ENCODE data around the gene CNNM2.
A peak's percentile ranks its signal among the peaks of the same experiment; 100 is the strongest.

CNNM2 gene

GRCh38 chr10:102917962-102918816, at the start of gene CNNM2:
TSS of gene CNNM2 (plus strand) at chr10:102918294. CDS start at chr10:102918481, 187 bp downstream.
- DNase-seq, result peak; percentile 100

DNA sequence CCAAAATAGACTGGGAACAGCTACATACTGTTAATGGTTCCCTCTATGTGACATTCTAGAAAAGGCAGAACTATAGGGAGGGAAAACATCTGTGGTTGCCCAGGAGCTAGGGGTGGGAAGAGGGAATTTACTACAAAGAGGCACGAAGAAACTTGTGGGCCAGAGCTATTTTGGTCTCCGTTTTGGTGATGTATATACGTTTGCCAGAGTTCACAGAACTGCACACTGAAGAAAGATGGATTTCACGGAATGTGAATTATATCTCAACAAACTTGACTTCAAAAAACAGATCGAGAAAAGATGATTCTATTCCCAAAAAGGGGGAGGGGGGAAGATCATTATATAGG, 49.2 kb upstream of the CNNM2 start:
- no peak for DNase-seq

- DNase-seq, result no peak
Measured at GRCh38 chr10:102869258-102870198, 48.6 kb upstream of the CNNM2 start, which contains the start of gene AS3MT. TSS of gene AS3MT (plus strand) at chr10:102869470. CDS start at chr10:102869593, 123 bp downstream.

DNA sequence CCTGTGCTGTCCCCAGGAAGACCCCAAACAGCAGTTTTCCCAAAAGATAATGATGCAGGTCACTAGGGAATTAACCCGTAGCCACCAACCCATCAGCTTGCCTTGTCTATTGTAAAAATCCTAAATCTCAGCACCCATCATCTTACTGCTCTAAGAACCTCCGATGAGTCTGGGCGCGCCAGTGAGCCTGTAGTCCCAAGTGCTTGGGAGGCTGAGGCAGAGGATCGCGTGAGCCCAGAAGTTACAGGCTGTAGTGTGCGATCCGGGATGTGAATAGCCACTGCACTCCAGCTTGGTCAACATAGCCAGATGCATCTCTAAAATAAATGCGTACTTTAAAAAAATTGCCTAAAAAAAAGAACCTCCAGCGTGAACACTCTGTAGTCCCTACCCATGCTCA, 47.9 kb upstream of the CNNM2 start:
- no peak for DNase-seq

GRCh38 chr10:102872163-102872562, 45.9 kb upstream of the CNNM2 start:
- DNase-seq, result no peak

DNA sequence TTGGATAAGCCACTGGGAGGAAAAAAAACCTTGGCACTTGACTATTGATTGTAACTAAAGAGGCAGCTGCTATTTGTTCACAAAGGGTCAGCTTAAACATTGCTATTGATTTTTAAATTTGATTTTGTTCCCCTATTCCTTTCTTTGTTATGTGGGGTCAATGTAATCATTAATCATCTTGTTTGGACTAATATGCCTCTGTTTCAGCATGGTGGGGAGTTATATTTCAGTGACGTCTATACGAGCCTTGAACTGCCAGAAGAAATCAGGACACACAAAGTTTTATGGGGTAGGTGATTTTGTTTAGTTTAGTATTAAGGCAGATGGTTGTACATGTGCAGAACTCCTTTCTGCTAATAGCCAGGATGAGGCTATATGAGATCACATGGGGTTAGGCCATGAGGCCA, 41.3 kb upstream of the CNNM2 start:
- no peak for DNase-seq

GRCh38 chr10:102878629-102879028, 39.5 kb upstream of the CNNM2 start:
- no peak for DNase-seq

DNA sequence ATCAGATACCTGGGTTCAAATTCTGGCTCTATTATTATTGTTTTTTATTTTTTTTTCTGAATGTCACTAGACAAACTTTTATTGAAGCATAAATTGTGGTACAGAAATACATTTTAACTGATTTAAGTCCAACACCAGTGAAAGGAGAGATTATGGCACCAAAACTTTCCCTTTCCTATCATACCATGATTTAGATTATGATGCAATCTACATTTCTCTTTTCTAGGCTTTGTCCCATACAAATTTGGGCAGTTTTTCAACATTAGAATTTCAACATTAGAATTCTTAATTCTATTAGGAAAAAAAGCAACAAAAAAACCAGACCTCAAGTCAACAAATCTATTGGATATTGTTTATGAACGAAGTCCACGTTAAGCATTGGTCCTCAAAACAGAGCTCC, 37.8 kb upstream of the CNNM2 start:
- no peak for DNase-seq

GRCh38 chr10:102888048-102888447, 30.0 kb upstream of the CNNM2 start:
- DNase-seq, result no peak

- no peak for DNase-seq
Measured at GRCh38 chr10:102894466-102895213, 23.5 kb upstream of the CNNM2 start.

- DNase-seq, result no peak
Measured at GRCh38 chr10:102900006-102900405, 18.1 kb upstream of the CNNM2 start.

GRCh38 chr10:102904346-102904745, 13.7 kb upstream of the CNNM2 start:
- no peak for DNase-seq

- no peak for DNase-seq
Measured at GRCh38 chr10:102906507-102906906, 11.6 kb upstream of the CNNM2 start.

DNA sequence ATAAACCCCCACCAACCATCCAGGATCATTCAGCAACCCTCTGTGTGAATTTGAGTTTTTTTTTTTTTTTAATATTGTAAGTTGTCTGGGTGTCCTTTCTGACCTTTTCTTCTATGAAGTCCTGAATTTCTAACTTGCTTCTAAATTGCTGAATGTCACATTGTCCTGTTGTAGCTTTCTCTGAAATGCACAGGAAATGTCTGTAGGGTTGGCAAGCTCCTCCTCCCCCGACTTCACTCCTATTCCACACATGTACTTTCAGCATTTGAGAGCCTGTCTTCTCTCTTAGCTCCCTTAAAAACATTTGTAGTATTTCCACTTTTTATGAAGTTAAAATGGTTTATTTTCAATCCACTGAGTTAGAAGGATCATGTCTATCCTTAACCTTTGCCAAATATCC, 3.3 kb upstream of the CNNM2 start:
- DNase-seq, result peak; percentile 62 to 64

DNA sequence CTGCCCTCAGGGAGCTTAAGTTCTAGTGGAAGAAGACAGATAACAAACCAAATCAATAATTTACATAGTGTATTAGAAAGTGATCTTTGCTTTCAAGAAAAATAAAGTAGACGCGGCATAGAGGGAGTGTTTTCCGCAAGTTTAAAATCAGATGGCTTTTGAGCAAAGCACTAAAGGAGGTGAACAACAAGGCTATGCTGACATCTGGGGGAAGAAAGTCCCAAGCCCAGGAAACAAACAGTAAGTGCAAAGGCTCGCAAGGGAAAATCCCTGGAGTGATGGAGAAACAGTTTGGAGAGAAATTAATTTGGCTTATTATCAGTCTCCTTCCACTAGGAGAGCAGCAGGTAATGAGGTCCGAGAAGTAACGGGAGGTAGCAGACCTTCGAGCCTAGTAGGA, 1.9 kb upstream of the CNNM2 start:
- no peak for DNase-seq

- DNase-seq, result peak; percentile 86 to 89
Measured at GRCh38 chr10:102917314-102917961, 656 bp upstream of the CNNM2 start.

GRCh38 chr10:102918817-102919245, 737 bp downstream of the CNNM2 start:
- DNase-seq, result no peak

GRCh38 chr10:102919246-102919959, 1.3 kb downstream of the CNNM2 start:
- DNase-seq, result no peak

GRCh38 chr10:102919992-102920739, 2.1 kb downstream of the CNNM2 start:
- DNase-seq, result no peak

- no peak for DNase-seq
Measured at GRCh38 chr10:102923601-102924000, 5.5 kb downstream of the CNNM2 start.

- no peak for DNase-seq
Measured at GRCh38 chr10:102926842-102927241, 8.7 kb downstream of the CNNM2 start.

Measured in Kasumi-1 (cell line).